SJCRH30 (cell line): Measurements from ENCODE around the gene NPAS3. TPM values are rescaled to one million over a fixed set of nuclear protein-coding genes. Genes with fewer than 3 reads are reported as not detected.

ENCODE experiments used
- DNase-seq, 2 experiments: peaks; one replicate each; pipeline ENCODE4 v3.0.0-alpha.2; 2015 to 2020
- H3K27ac ChIP-seq: fragments of 250-450 bp; sonication (Bioruptor Pico); 2 replicates; pipeline ENCODE4 v1.5.1; 2020; ENCODE audit warnings: mild to moderate bottlenecking, moderate library complexity
- H3K27me3 ChIP-seq: fragments of 250-450 bp; sonication (Bioruptor Pico); 2 replicates; pipeline ENCODE4 v1.5.1; 2020; ENCODE audit warnings: mild to moderate bottlenecking, moderate library complexity
- H3K36me3 ChIP-seq: fragments of 250-450 bp; sonication (Bioruptor Pico); 2 replicates; pipeline ENCODE4 v1.5.1; 2020; ENCODE audit warnings: mild to moderate bottlenecking, moderate library complexity
- H3K4me1 ChIP-seq: fragments of 250-450 bp; sonication (Bioruptor Pico); 2 replicates; pipeline ENCODE4 v1.5.1; 2020; ENCODE audit warnings: mild to moderate bottlenecking, moderate library complexity
- H3K4me3 ChIP-seq: fragments of 250-450 bp; sonication (Bioruptor Pico); 2 replicates; pipeline ENCODE4 v1.5.1; 2020; ENCODE audit warnings: mild to moderate bottlenecking, moderate library complexity
- H3K9me3 ChIP-seq: fragments of 250-450 bp; sonication (Bioruptor Pico); replicated peaks from 2 replicates; pipeline ENCODE4 v1.5.1; 2020; ENCODE audit warnings: mild to moderate bottlenecking, moderate library complexity
- total RNA-seq: library from RNA; depleted of rRNA; stranded (reverse); fragments of >200 nt; shearing (Covaris generic); gene quantifications from 2 replicates; pipeline ENCODE4 v1.2.3, GENCODE V29; 2014

NPAS3 gene
- total RNA-seq, 1 experiment from 2014 or later = 1.8 TPM

- Histone ChIP-seq H3K4me3 (no peak overlapping the region), H3K4me1 (no peaks in the 10 kb centered on the region), H3K36me3 (no peaks in the 10 kb centered on the region), H3K27ac (no peak overlapping the region), H3K9me3 (no peaks in the 10 kb centered on the region), H3K27me3 (no peaks in the 10 kb centered on the region)
- no peak for DNase-seq
Measured at GRCh38 chr14:33240466-33240865, 301.8 kb downstream of the NPAS3 start.

GRCh38 chr14:33241331-33241730 lies 302.7 kb downstream of the NPAS3 start:
- H3K27me3 ChIP-seq = no peaks in the 10 kb centered on the region
- H3K9me3 ChIP-seq = no peaks in the 10 kb centered on the region
- H3K4me1 ChIP-seq = no peaks in the 10 kb centered on the region
- no peaks in the 10 kb centered on the region for H3K36me3 ChIP-seq
- H3K4me3 ChIP-seq = no peak overlapping the region
- H3K27ac ChIP-seq = no peak overlapping the region
- DNase-seq = no peak

- DNase-seq = no peak
- Histone ChIP-seq H3K9me3 (no peaks in the 10 kb centered on the region), H3K27ac (no peak overlapping the region), H3K27me3 (no peaks in the 10 kb centered on the region), H3K4me3 (no peak overlapping the region), H3K4me1 (peaks cover 20% of the 10 kb centered on the region), H3K36me3 (no peaks in the 10 kb centered on the region)
Measured at GRCh38 chr14:33249233-33249820, 310.6 kb downstream of the NPAS3 start.

GRCh38 chr14:33250963-33251362 lies 312.3 kb downstream of the NPAS3 start:
- Histone ChIP-seq H3K4me1 (peaks cover 30% of the 10 kb centered on the region), H3K27me3 (no peaks in the 10 kb centered on the region), H3K4me3 (no peak overlapping the region), H3K27ac (no peak overlapping the region), H3K36me3 (no peaks in the 10 kb centered on the region), H3K9me3 (no peaks in the 10 kb centered on the region)
- no peak for DNase-seq

- Histone ChIP-seq H3K4me3 (no peak overlapping the region), H3K4me1 (peaks cover 29% of the 10 kb centered on the region), H3K27me3 (no peaks in the 10 kb centered on the region), H3K9me3 (no peaks in the 10 kb centered on the region), H3K36me3 (no peaks in the 10 kb centered on the region), H3K27ac (no peak overlapping the region)
- no peak for DNase-seq
Measured at GRCh38 chr14:33254342-33254741, 315.7 kb downstream of the NPAS3 start.

GRCh38 chr14:33254861-33255395 lies 316.2 kb downstream of the NPAS3 start:
- H3K36me3 ChIP-seq = no peaks in the 10 kb centered on the region
- H3K9me3 ChIP-seq = no peaks in the 10 kb centered on the region
- DNase-seq = peak in 1 of 2 experiments; percentile 28
- no peak overlapping the region for H3K4me3 ChIP-seq
- no peak overlapping the region for H3K27ac ChIP-seq
- H3K27me3 ChIP-seq = no peaks in the 10 kb centered on the region
- H3K4me1 ChIP-seq = peaks cover 33% of the 10 kb centered on the region

- Histone ChIP-seq H3K4me1 (peaks cover 42% of the 10 kb centered on the region), H3K36me3 (no peaks in the 10 kb centered on the region), H3K27me3 (no peaks in the 10 kb centered on the region), H3K27ac (no peak overlapping the region), H3K9me3 (no peaks in the 10 kb centered on the region), H3K4me3 (no peak overlapping the region)
- DNase-seq = no peak
Measured at GRCh38 chr14:33257796-33258195, 319.1 kb downstream of the NPAS3 start.

- H3K27me3 ChIP-seq = no peaks in the 10 kb centered on the region
- no peaks in the 10 kb centered on the region for H3K9me3 ChIP-seq
Measured at GRCh38 chr14:33259764-33260163, 321.1 kb downstream of the NPAS3 start.

GRCh38 chr14:33271216-33271615 lies 332.5 kb downstream of the NPAS3 start:
- H3K4me1 ChIP-seq = no peaks in the 10 kb centered on the region
- no peak overlapping the region for H3K27ac ChIP-seq
- H3K36me3 ChIP-seq = no peaks in the 10 kb centered on the region
- H3K27me3 ChIP-seq = no peaks in the 10 kb centered on the region
- DNase-seq = no peak
- H3K9me3 ChIP-seq = no peaks in the 10 kb centered on the region
- no peak overlapping the region for H3K4me3 ChIP-seq

More at GRCh38 chr14:33259764-33260163, 321.1 kb downstream of the NPAS3 start:
- peak; percentile 52 to 57 for DNase-seq
- Histone ChIP-seq H3K27ac (peak overlapping the region; percentile 13; the same call in 1 of the 2 replicates), H3K4me1 (peaks cover 23% of the 10 kb centered on the region), H3K36me3 (no peaks in the 10 kb centered on the region), H3K4me3 (no peak overlapping the region)

GRCh38 chr14:33271891-33272290 lies 333.2 kb downstream of the NPAS3 start:
- Histone ChIP-seq H3K36me3 (no peaks in the 10 kb centered on the region), H3K4me3 (no peak overlapping the region), H3K9me3 (no peaks in the 10 kb centered on the region), H3K27ac (no peak overlapping the region), H3K4me1 (no peaks in the 10 kb centered on the region), H3K27me3 (no peaks in the 10 kb centered on the region)
- no peak for DNase-seq

- no peak for DNase-seq
- Histone ChIP-seq H3K27me3 (no peaks in the 10 kb centered on the region), H3K4me1 (no peaks in the 10 kb centered on the region), H3K36me3 (no peaks in the 10 kb centered on the region; the same call in 1 of the 2 replicates), H3K9me3 (no peaks in the 10 kb centered on the region), H3K27ac (no peak overlapping the region), H3K4me3 (no peak overlapping the region)
Measured at GRCh38 chr14:33273978-33274377, 335.3 kb downstream of the NPAS3 start.

GRCh38 chr14:33275879-33276278 lies 337.2 kb downstream of the NPAS3 start:
- no peaks in the 10 kb centered on the region for H3K4me1 ChIP-seq

GRCh38 chr14:33279865-33280264 lies 341.2 kb downstream of the NPAS3 start:
- DNase-seq = no peak
- H3K36me3 ChIP-seq = no peaks in the 10 kb centered on the region; the same call in 1 of the 2 replicates

More at GRCh38 chr14:33275879-33276278, 337.2 kb downstream of the NPAS3 start:
- no peak for DNase-seq
- Histone ChIP-seq H3K36me3 (no peaks in the 10 kb centered on the region; the same call in 1 of the 2 replicates), H3K4me3 (no peak overlapping the region), H3K27ac (no peak overlapping the region), H3K9me3 (no peaks in the 10 kb centered on the region), H3K27me3 (no peaks in the 10 kb centered on the region)

GRCh38 chr14:33280646-33281045 lies 342.0 kb downstream of the NPAS3 start:
- Histone ChIP-seq H3K4me1 (no peaks in the 10 kb centered on the region), H3K27me3 (no peaks in the 10 kb centered on the region), H3K36me3 (no peaks in the 10 kb centered on the region; the same call in 1 of the 2 replicates), H3K4me3 (no peak overlapping the region), H3K9me3 (no peaks in the 10 kb centered on the region), H3K27ac (no peak overlapping the region)
- no peak for DNase-seq

More at GRCh38 chr14:33279865-33280264, 341.2 kb downstream of the NPAS3 start:
- H3K4me1 ChIP-seq = no peaks in the 10 kb centered on the region
- H3K4me3 ChIP-seq = no peak overlapping the region
- H3K27ac ChIP-seq = no peak overlapping the region
- no peaks in the 10 kb centered on the region for H3K9me3 ChIP-seq
- H3K27me3 ChIP-seq = no peaks in the 10 kb centered on the region

GRCh38 chr14:33282331-33283230 lies 343.9 kb downstream of the NPAS3 start:
- DNase-seq = no peak
- H3K4me1 ChIP-seq = no peaks in the 10 kb centered on the region; the same call in 1 of the 2 replicates
- no peaks in the 10 kb centered on the region for H3K9me3 ChIP-seq
- H3K27me3 ChIP-seq = no peaks in the 10 kb centered on the region
- no peak overlapping the region for H3K27ac ChIP-seq
- H3K36me3 ChIP-seq = no peaks in the 10 kb centered on the region; the same call in 1 of the 2 replicates
- no peak overlapping the region for H3K4me3 ChIP-seq
